ENCODE data around the gene SLC35F1. TPM values are rescaled to one million over a fixed set of nuclear protein-coding genes. Genes with fewer than 3 reads are reported as not detected.

The SLC35F1 gene
- total and polyA plus RNA-seq, 2 experiments from 2014 or later = 0.04 to 0.43 TPM

DNA sequence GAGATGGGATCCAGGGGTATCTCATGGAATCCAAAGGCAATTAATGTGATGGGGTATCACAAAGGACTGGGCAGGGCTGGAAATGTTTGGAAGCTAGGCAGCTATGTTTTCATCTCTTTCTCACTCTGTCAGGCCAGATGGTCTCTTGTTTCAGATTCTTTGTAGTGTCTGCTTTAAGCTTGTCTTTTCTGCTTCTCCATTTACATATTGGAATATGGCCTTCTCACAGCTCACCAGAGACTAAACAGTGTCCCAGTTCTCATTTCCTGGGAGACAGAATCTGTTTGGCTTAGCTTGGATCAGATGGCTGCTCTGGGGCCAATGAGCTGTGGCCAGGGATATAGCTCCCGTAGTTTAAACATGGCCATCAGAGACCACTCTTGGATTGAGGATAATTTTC is 78.9 kb downstream of the SLC35F1 start:
- Histone ChIP-seq H3K4me2 (no peak overlapping the region), H3K79me2 (no peaks in the 10 kb centered on the region), H3K27ac (no peak overlapping the region), H4K20me1 (ENCODE audit: insufficient read depth, poor library complexity, severe bottlenecking) (no peaks in the 10 kb centered on the region), H3K27me3 (no peaks in the 10 kb centered on the region), H3K4me1 (ENCODE audit: insufficient read depth) (no peaks in the 10 kb centered on the region), H3K9me2 (replicated peaks; ENCODE audit: insufficient read depth) (no peaks in the 10 kb centered on the region), H3K9me3 (ENCODE audit: low read depth) (no peaks in the 10 kb centered on the region), H3K36me3 (replicated peaks; ENCODE audit: insufficient read depth, low read depth) (no peaks in the 10 kb centered on the region), H2AFZ (no peak overlapping the region), H3K4me3 (no peak overlapping the region)
- 76% methylated on average over 1 of the region's 1 CpG for WGBS (ENCODE audit: low lambda C conversion rate, missing lambda C conversion rate)
- TF ChIP-seq EZH2phosphoT487 (IDR thresholded peaks at IDR 0.05; ENCODE audit: low read depth, severe bottlenecking, unreplicated experiment) (no peak), EZH2 (IDR thresholded peaks at IDR 0.05; ENCODE audit: borderline replicate concordance) (no peak)
- TF ChIP-seq, protein P1, sequence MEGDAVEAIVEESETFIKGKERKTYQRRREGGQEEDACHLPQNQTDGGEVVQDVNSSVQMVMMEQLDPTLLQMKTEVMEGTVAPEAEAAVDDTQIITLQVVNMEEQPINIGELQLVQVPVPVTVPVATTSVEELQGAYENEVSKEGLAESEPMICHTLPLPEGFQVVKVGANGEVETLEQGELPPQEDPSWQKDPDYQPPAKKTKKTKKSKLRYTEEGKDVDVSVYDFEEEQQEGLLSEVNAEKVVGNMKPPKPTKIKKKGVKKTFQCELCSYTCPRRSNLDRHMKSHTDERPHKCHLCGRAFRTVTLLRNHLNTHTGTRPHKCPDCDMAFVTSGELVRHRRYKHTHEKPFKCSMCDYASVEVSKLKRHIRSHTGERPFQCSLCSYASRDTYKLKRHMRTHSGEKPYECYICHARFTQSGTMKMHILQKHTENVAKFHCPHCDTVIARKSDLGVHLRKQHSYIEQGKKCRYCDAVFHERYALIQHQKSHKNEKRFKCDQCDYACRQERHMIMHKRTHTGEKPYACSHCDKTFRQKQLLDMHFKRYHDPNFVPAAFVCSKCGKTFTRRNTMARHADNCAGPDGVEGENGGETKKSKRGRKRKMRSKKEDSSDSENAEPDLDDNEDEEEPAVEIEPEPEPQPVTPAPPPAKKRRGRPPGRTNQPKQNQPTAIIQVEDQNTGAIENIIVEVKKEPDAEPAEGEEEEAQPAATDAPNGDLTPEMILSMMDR (IDR thresholded peaks at IDR 0.05; ENCODE audit: poor library complexity) = no peak
- DNase-seq (ENCODE audit: low spot score) = no peak

DNA sequence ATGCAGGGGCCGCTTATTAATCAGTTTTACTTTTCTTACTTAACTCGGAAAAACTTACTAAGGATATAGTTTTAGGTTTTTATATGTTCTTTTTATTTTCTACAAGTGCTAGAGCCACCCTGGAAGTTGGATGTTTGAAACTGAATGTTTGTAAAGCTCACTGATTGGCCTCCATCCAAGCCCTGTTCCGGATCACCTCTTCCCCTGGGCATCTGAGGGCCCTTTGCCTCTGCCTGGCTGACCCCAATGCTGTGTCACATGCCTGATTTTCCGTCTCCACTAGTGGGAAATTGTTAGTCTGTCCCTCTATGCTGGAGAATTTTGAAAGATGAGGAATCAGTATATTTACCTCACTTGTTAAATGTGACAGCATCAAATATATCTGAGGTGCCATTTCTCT is 79.3 kb downstream of the SLC35F1 start:
- H3K4me2 ChIP-seq = no peak overlapping the region
- H3K79me2 ChIP-seq = no peaks in the 10 kb centered on the region
- H3K27ac ChIP-seq = no peak overlapping the region
- H3K9me2 ChIP-seq (replicated peaks; ENCODE audit: insufficient read depth) = no peaks in the 10 kb centered on the region
- H3K9me3 ChIP-seq (ENCODE audit: low read depth) = no peaks in the 10 kb centered on the region
- 82% methylated on average over 4 of the region's 4 CpGs for WGBS (ENCODE audit: low lambda C conversion rate, missing lambda C conversion rate)
- no peak for DNase-seq (ENCODE audit: low spot score)
- no peaks in the 10 kb centered on the region for H4K20me1 ChIP-seq (ENCODE audit: insufficient read depth, poor library complexity, severe bottlenecking)
- TF ChIP-seq EZH2phosphoT487 (IDR thresholded peaks at IDR 0.05; ENCODE audit: low read depth, severe bottlenecking, unreplicated experiment) (no peak), EZH2 (IDR thresholded peaks at IDR 0.05; ENCODE audit: borderline replicate concordance) (no peak)
- TF ChIP-seq, protein P1 (IDR thresholded peaks at IDR 0.05; ENCODE audit: poor library complexity) = no peak
- H3K27me3 ChIP-seq = no peaks in the 10 kb centered on the region
- H3K4me1 ChIP-seq (ENCODE audit: insufficient read depth) = no peaks in the 10 kb centered on the region
- no peak overlapping the region for H3K4me3 ChIP-seq
- no peaks in the 10 kb centered on the region for H3K36me3 ChIP-seq (replicated peaks; ENCODE audit: insufficient read depth, low read depth)
- H2AFZ ChIP-seq = no peak overlapping the region

DNA sequence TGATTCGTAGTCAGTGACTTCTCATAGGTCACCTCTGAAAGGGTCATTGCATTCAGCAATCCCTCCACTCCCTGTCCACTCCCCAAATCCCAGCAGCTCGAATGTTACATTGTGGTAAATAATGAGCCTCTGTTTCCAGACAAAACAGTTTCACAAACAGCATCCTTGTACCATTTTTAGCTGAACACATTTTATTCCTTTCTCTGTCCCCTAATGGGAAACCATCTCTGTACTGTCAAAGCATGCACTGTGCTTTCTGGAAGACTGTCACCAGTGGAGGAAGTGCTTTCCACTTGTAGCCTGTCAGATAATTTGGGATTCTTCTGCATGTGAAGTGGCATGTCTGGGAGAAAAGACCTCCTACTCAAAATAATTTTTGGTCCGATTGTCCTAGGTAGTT is 82.0 kb downstream of the SLC35F1 start:
- TF ChIP-seq EZH2 (IDR thresholded peaks at IDR 0.05; ENCODE audit: borderline replicate concordance) = no peak
- no peak for TF ChIP-seq EZH2phosphoT487 (IDR thresholded peaks at IDR 0.05; ENCODE audit: low read depth, severe bottlenecking, unreplicated experiment)
- TF ChIP-seq, protein P1 (IDR thresholded peaks at IDR 0.05; ENCODE audit: poor library complexity) = no peak
- H4K20me1 ChIP-seq (ENCODE audit: insufficient read depth, poor library complexity, severe bottlenecking) = no peaks in the 10 kb centered on the region
- no peak overlapping the region for H3K4me3 ChIP-seq
- H3K9me2 ChIP-seq (replicated peaks; ENCODE audit: insufficient read depth) = no peaks in the 10 kb centered on the region
- H3K79me2 ChIP-seq = no peaks in the 10 kb centered on the region
- no peaks in the 10 kb centered on the region for H3K36me3 ChIP-seq (replicated peaks; ENCODE audit: insufficient read depth, low read depth)
- no peak for DNase-seq (ENCODE audit: low spot score)
- no peak overlapping the region for H3K4me2 ChIP-seq
- H3K9me3 ChIP-seq (ENCODE audit: low read depth) = no peaks in the 10 kb centered on the region
- H2AFZ ChIP-seq = no peak overlapping the region
- WGBS (ENCODE audit: low lambda C conversion rate, missing lambda C conversion rate) = 91% methylated on average over 3 of the region's 3 CpGs
- no peaks in the 10 kb centered on the region for H3K4me1 ChIP-seq (ENCODE audit: insufficient read depth)
- no peaks in the 10 kb centered on the region for H3K27me3 ChIP-seq
- H3K27ac ChIP-seq = no peak overlapping the region

DNA sequence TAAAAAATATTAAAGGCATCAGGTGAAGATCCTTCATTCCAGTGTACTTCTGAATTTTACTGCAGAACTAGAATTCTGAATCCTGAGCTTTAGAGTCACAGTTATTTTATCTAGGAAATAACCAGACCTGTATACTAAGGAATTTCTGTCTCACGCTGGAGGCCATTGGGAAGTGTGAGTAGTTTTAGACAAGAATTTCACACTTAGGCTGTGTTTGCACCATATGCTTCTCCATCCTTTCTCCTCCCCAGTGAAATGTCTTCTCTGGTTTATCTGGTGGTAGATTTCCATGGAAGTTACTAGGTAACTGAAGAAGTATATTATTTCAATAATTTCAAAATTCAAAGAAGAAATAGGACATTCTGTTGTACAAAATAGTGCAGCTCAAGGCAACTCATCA is 83.1 kb downstream of the SLC35F1 start:
- TF ChIP-seq, protein P1 (IDR thresholded peaks at IDR 0.05; ENCODE audit: poor library complexity) = no peak
- TF ChIP-seq EZH2phosphoT487 (IDR thresholded peaks at IDR 0.05; ENCODE audit: low read depth, severe bottlenecking, unreplicated experiment) (no peak), EZH2 (IDR thresholded peaks at IDR 0.05; ENCODE audit: borderline replicate concordance) (no peak)
- Histone ChIP-seq H3K4me3 (no peak overlapping the region), H3K4me1 (ENCODE audit: insufficient read depth) (no peaks in the 10 kb centered on the region), H3K36me3 (replicated peaks; ENCODE audit: insufficient read depth, low read depth) (no peaks in the 10 kb centered on the region), H3K9me2 (replicated peaks; ENCODE audit: insufficient read depth) (no peaks in the 10 kb centered on the region), H3K79me2 (no peaks in the 10 kb centered on the region), H3K27ac (no peak overlapping the region), H4K20me1 (ENCODE audit: insufficient read depth, poor library complexity, severe bottlenecking) (no peaks in the 10 kb centered on the region), H3K9me3 (ENCODE audit: low read depth) (no peaks in the 10 kb centered on the region), H2AFZ (no peak overlapping the region), H3K27me3 (no peaks in the 10 kb centered on the region), H3K4me2 (no peak overlapping the region)
- DNase-seq (ENCODE audit: low spot score) = no peak
- WGBS (ENCODE audit: low lambda C conversion rate, missing lambda C conversion rate) = 63% methylated on average over 1 of the region's 1 CpG

Data from hepatocyte (in vitro differentiated cells).